ENCODE data around the gene EPB41L5.

Gene EPB41L5

DNA sequence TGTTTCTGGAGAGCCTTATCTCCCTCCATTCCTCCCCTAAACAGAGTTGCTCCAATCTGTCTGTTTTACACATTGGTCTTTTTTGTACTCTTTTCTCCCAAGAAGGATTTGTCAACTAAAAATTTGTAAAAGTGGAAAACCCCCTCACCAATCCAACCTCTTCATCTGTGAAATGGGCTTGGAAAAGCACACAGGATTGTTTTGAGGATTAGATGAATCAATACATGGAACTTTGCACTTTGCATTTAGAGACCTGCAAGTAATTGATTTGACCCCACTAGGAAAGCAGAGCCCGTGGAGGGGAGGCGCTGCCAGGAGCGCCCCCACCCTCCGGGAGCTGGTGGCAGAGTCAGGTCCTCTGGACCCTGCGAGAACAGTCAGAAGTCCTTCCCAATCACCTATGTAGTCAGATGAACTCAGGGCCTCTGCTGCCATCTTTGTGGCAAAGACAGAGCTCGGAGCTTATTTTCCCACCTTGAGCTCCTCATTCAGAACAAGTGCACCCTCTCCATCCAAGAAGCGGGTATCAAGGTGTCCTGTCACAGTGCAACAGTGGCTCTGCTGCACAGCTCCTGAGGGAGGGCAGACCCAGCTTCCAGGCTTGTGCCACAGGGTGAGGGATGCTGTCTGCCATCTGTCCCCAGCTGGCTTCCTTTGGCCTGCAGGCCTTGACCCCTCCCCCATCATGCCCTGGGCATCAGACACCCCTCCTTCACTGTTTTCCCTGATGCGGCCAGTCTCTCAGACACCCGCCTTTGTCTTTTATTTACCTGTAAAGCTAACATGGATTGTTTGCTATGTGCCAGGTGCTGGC lies 212.1 kb downstream of the EPB41L5 start:
- Histone ChIP-seq H3K4ac (ENCODE audit: low read depth in 1 of 2, low read length in 2 of 2) (no peak overlapping the region), H3K4me2 (ENCODE audit: low read length, poor library complexity, severe bottlenecking) (no peak overlapping the region), H2BK12ac (ENCODE audit: low read length in 2 of 2) (peak overlapping the region in 1 of 2 experiments; percentile 38), H2BK120ac (ENCODE audit: low read depth, low read length) (no peak overlapping the region), H3K23ac (ENCODE audit: low read length in 2 of 2) (no peak overlapping the region), H2BK15ac (ENCODE audit: low read depth, poor library complexity, severe bottlenecking) (peak overlapping the region; percentile 30), H3K27me3 (ENCODE audit: control insufficient read depth in 1 of 2, insufficient read depth in 1 of 2, low read length in 2 of 2) (peaks cover 3 to 14% of the 10 kb centered on the region in 2 experiments), H2AFZ (ENCODE audit: low read depth, low read length) (no peak overlapping the region), H4K8ac (ENCODE audit: low read length) (no peak overlapping the region), H3K14ac (ENCODE audit: low read length in 2 of 2) (no peak overlapping the region), H3K27ac (ENCODE audit: low read length, poor library complexity, severe bottlenecking) (no peak overlapping the region), H4K91ac (ENCODE audit: low read length) (no peak overlapping the region), H3K9ac (ENCODE audit: low read length) (no peak overlapping the region), H3K79me1 (replicated peaks; ENCODE audit: low read length, poor library complexity, severe bottlenecking) (peaks cover 14% of the 10 kb centered on the region), H3K4me3 (ENCODE audit: insufficient read depth in 1 of 2, low read depth in 1 of 2, low read length in 2 of 2) (no peak overlapping the region), H2AK5ac (ENCODE audit: low read length, severe bottlenecking) (no peak overlapping the region), H3K18ac (ENCODE audit: low read depth in 1 of 2, low read length in 2 of 2) (no peak overlapping the region), H3K36me3 (ENCODE audit: control insufficient read depth in 1 of 2, insufficient read depth in 2 of 2, low read depth in 1 of 2, low read length in 2 of 2) (peaks cover 10 to 23% of the 10 kb centered on the region in 2 experiments), H2BK5ac (ENCODE audit: low read depth, low read length, poor library complexity, severe bottlenecking) (no peak overlapping the region), H3K4me1 (ENCODE audit: control insufficient read depth, insufficient read depth, low read depth, low read length) (peaks cover 13% of the 10 kb centered on the region), H3K9me3 (ENCODE audit: control insufficient read depth, low read length) (no peaks in the 10 kb centered on the region)
- no peak for DNase-seq
- WGBS = 96% methylated on average over 9 of the region's 9 CpGs

DNA sequence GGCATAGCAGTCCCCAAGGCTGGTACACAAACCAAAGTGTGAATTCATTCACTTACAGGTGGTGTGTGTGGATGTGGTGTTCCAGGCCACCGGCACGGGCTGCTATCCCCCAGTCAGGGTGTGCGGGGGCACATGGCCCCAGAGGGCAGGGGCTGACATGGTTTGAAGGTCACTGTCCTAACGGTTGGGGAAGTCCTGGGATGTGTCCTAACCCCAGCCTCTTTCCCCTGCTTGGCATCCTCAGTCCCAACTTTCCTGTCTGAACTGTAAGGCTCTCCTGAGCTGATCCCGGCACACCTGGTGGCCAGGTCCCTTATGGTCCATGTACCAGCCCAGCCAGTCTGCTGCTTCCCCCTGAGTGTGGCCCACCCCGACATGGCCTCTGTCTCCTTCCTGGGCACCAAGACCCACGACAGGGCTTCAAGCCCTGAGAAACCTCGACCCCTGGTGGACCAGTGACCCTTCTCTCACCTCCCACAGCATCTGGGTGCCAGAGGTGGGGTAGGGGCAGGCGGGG lies 212.7 kb downstream of the EPB41L5 start:
- Histone ChIP-seq H3K4ac (ENCODE audit: low read depth in 1 of 2, low read length in 2 of 2) (no peak overlapping the region), H3K23ac (ENCODE audit: low read length in 2 of 2) (no peak overlapping the region), H3K9me3 (ENCODE audit: control insufficient read depth, low read length) (no peaks in the 10 kb centered on the region), H4K8ac (ENCODE audit: low read length) (no peak overlapping the region), H2BK12ac (ENCODE audit: low read length in 2 of 2) (no peak overlapping the region), H3K18ac (ENCODE audit: low read depth in 1 of 2, low read length in 2 of 2) (no peak overlapping the region), H4K91ac (ENCODE audit: low read length) (no peak overlapping the region), H2BK120ac (ENCODE audit: low read depth, low read length) (no peak overlapping the region), H3K79me1 (replicated peaks; ENCODE audit: low read length, poor library complexity, severe bottlenecking) (peaks cover 11% of the 10 kb centered on the region), H3K36me3 (ENCODE audit: control insufficient read depth in 1 of 2, insufficient read depth in 2 of 2, low read depth in 1 of 2, low read length in 2 of 2) (peaks cover 7 to 18% of the 10 kb centered on the region in 2 experiments), H3K4me2 (ENCODE audit: low read length, poor library complexity, severe bottlenecking) (no peak overlapping the region), H2AK5ac (ENCODE audit: low read length, severe bottlenecking) (no peak overlapping the region), H3K9ac (ENCODE audit: low read length) (no peak overlapping the region), H3K27ac (ENCODE audit: low read length, poor library complexity, severe bottlenecking) (no peak overlapping the region), H3K27me3 (ENCODE audit: control insufficient read depth in 1 of 2, insufficient read depth in 1 of 2, low read length in 2 of 2) (peaks cover 3 to 14% of the 10 kb centered on the region in 2 experiments), H3K14ac (ENCODE audit: low read length in 2 of 2) (no peak overlapping the region), H3K4me3 (ENCODE audit: insufficient read depth in 1 of 2, low read depth in 1 of 2, low read length in 2 of 2) (no peak overlapping the region), H3K4me1 (ENCODE audit: control insufficient read depth, insufficient read depth, low read depth, low read length) (peaks cover 13% of the 10 kb centered on the region), H2AFZ (ENCODE audit: low read depth, low read length) (no peak overlapping the region), H2BK15ac (ENCODE audit: low read depth, poor library complexity, severe bottlenecking) (no peak overlapping the region), H2BK5ac (ENCODE audit: low read depth, low read length, poor library complexity, severe bottlenecking) (no peak overlapping the region)
- WGBS = 92% methylated on average over 9 of the region's 9 CpGs
- no peak for DNase-seq

DNA sequence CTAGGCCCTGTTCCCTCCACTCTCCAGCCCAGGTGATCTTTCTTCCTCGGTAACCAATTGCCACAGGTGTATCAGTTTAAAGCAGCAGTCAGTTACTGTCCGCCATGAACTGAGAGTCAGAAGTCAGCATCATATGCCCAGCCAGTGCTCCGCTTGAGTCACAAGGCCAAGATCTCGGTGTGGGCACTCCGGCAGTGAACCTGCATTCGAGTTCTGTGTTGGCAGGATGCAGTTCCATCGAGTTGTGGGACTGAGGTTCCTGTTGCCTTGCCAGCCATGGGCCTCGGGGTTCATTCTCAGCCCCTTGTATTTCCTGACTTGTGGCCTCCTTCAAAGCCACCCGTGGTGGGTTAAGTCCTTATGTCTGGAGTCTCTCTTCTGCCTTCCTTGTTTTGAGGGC lies 213.4 kb downstream of the EPB41L5 start:
- H2AK5ac ChIP-seq (ENCODE audit: low read length, severe bottlenecking) = no peak overlapping the region
- WGBS = 95% methylated on average over 9 of the region's 9 CpGs
- H2BK15ac ChIP-seq (ENCODE audit: low read depth, poor library complexity, severe bottlenecking) = peak overlapping the region; percentile 8
- no peak overlapping the region for H2BK12ac ChIP-seq (ENCODE audit: low read length in 2 of 2)
- H4K91ac ChIP-seq (ENCODE audit: low read length) = no peak overlapping the region
- no peak for DNase-seq
- H3K4me2 ChIP-seq (ENCODE audit: low read length, poor library complexity, severe bottlenecking) = no peak overlapping the region
- peaks cover 13% of the 10 kb centered on the region for H3K4me1 ChIP-seq (ENCODE audit: control insufficient read depth, insufficient read depth, low read depth, low read length)
- H2AFZ ChIP-seq (ENCODE audit: low read depth, low read length) = no peak overlapping the region
- H3K9me3 ChIP-seq (ENCODE audit: control insufficient read depth, low read length) = no peaks in the 10 kb centered on the region
- H3K27me3 ChIP-seq (ENCODE audit: control insufficient read depth in 1 of 2, insufficient read depth in 1 of 2, low read length in 2 of 2) = peaks cover 3 to 14% of the 10 kb centered on the region in 2 experiments
- H2BK5ac ChIP-seq (ENCODE audit: low read depth, low read length, poor library complexity, severe bottlenecking) = no peak overlapping the region
- H4K8ac ChIP-seq (ENCODE audit: low read length) = no peak overlapping the region
- H3K79me1 ChIP-seq (replicated peaks; ENCODE audit: low read length, poor library complexity, severe bottlenecking) = peaks cover 11% of the 10 kb centered on the region
- H3K14ac ChIP-seq (ENCODE audit: low read length in 2 of 2) = no peak overlapping the region
- H3K27ac ChIP-seq (ENCODE audit: low read length, poor library complexity, severe bottlenecking) = no peak overlapping the region
- no peak overlapping the region for H3K4me3 ChIP-seq (ENCODE audit: insufficient read depth in 1 of 2, low read depth in 1 of 2, low read length in 2 of 2)
- H3K9ac ChIP-seq (ENCODE audit: low read length) = no peak overlapping the region
- no peak overlapping the region for H3K4ac ChIP-seq (ENCODE audit: low read depth in 1 of 2, low read length in 2 of 2)
- no peak overlapping the region for H3K23ac ChIP-seq (ENCODE audit: low read length in 2 of 2)
- no peak overlapping the region for H3K18ac ChIP-seq (ENCODE audit: low read depth in 1 of 2, low read length in 2 of 2)
- peaks cover 7 to 12% of the 10 kb centered on the region in 2 experiments for H3K36me3 ChIP-seq (ENCODE audit: control insufficient read depth in 1 of 2, insufficient read depth in 2 of 2, low read depth in 1 of 2, low read length in 2 of 2)
- H2BK120ac ChIP-seq (ENCODE audit: low read depth, low read length) = no peak overlapping the region

GRCh38 chr2:120227111-120227991 lies 214.5 kb downstream of the EPB41L5 start:
- Histone ChIP-seq H3K18ac (ENCODE audit: low read depth in 1 of 2, low read length in 2 of 2) (no peak overlapping the region), H3K23ac (ENCODE audit: low read length in 2 of 2) (no peak overlapping the region), H2BK12ac (ENCODE audit: low read length in 2 of 2) (no peak overlapping the region), H3K36me3 (ENCODE audit: control insufficient read depth in 1 of 2, insufficient read depth in 2 of 2, low read depth in 1 of 2, low read length in 2 of 2) (peaks cover 2 to 5% of the 10 kb centered on the region in 2 experiments), H4K91ac (ENCODE audit: low read length) (no peak overlapping the region), H3K14ac (ENCODE audit: low read length in 2 of 2) (no peak overlapping the region), H3K9ac (ENCODE audit: low read length) (no peak overlapping the region), H3K27ac (ENCODE audit: low read length, poor library complexity, severe bottlenecking) (no peak overlapping the region), H3K9me3 (ENCODE audit: control insufficient read depth, low read length) (no peaks in the 10 kb centered on the region), H3K27me3 (ENCODE audit: control insufficient read depth in 1 of 2, insufficient read depth in 1 of 2, low read length in 2 of 2) (peaks cover 3 to 14% of the 10 kb centered on the region in 2 experiments), H3K4me2 (ENCODE audit: low read length, poor library complexity, severe bottlenecking) (no peak overlapping the region), H2AK5ac (ENCODE audit: low read length, severe bottlenecking) (no peak overlapping the region), H3K4me3 (ENCODE audit: insufficient read depth in 1 of 2, low read depth in 1 of 2, low read length in 2 of 2) (no peak overlapping the region), H3K79me1 (replicated peaks; ENCODE audit: low read length, poor library complexity, severe bottlenecking) (peaks cover 6% of the 10 kb centered on the region), H4K8ac (ENCODE audit: low read length) (no peak overlapping the region), H3K4ac (ENCODE audit: low read depth in 1 of 2, low read length in 2 of 2) (no peak overlapping the region), H2BK120ac (ENCODE audit: low read depth, low read length) (no peak overlapping the region), H2AFZ (ENCODE audit: low read depth, low read length) (no peak overlapping the region), H2BK5ac (ENCODE audit: low read depth, low read length, poor library complexity, severe bottlenecking) (no peak overlapping the region), H2BK15ac (ENCODE audit: low read depth, poor library complexity, severe bottlenecking) (no peak overlapping the region), H3K4me1 (ENCODE audit: control insufficient read depth, insufficient read depth, low read depth, low read length) (peaks cover 8% of the 10 kb centered on the region)
- no peak for DNase-seq
- 70% methylated on average over 16 of the region's 16 CpGs for WGBS

Data from mesenchymal stem cell (in vitro differentiated cells and primary cell).